ENCODE measurements around the gene SRC. TPM values are rescaled to one million over a fixed set of nuclear protein-coding genes. Genes with fewer than 3 reads are reported as not detected.

The SRC gene
- total and polyA plus RNA-seq, 8 donors: 21.3 to 78.4 (median 36.8) TPM

DNA sequence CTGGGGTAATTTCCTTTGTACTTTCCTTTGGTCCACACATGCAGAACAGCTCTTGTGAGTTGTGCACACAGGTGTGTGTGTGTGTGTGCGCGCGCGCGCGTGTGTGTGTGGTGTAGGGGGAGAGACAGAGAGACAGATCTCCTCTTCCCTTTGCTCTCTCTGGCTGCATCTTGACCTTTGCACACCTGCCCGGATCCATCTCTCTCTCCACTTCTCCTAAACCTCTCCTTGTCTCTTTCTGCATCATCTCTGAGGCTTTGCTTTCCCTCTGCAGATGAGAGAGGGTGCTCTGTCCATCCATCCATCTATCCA is 67.0 kb downstream of the SRC start:
- Histone ChIP-seq H3K27ac (no peak overlapping the region), H3K27me3 (no peaks in the 10 kb centered on the region), H3K36me3 (no peaks in the 10 kb centered on the region), H3K9me3 (no peaks in the 10 kb centered on the region), H3K4me3 (no peak overlapping the region), H3K4me1 (no peaks in the 10 kb centered on the region)
- FAIRE-seq: no peak
- no peak for ATAC-seq
- WGBS, 2 donors: 41 to 95% methylated on average over 7 of the region's 7 CpGs
- TF ChIP-seq, protein P1, sequence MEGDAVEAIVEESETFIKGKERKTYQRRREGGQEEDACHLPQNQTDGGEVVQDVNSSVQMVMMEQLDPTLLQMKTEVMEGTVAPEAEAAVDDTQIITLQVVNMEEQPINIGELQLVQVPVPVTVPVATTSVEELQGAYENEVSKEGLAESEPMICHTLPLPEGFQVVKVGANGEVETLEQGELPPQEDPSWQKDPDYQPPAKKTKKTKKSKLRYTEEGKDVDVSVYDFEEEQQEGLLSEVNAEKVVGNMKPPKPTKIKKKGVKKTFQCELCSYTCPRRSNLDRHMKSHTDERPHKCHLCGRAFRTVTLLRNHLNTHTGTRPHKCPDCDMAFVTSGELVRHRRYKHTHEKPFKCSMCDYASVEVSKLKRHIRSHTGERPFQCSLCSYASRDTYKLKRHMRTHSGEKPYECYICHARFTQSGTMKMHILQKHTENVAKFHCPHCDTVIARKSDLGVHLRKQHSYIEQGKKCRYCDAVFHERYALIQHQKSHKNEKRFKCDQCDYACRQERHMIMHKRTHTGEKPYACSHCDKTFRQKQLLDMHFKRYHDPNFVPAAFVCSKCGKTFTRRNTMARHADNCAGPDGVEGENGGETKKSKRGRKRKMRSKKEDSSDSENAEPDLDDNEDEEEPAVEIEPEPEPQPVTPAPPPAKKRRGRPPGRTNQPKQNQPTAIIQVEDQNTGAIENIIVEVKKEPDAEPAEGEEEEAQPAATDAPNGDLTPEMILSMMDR (IDR thresholded peaks at IDR 0.05): no peak
- DNase-seq: no peak
- intact Hi-C loops (cut with DNase I): no loop called here

DNA sequence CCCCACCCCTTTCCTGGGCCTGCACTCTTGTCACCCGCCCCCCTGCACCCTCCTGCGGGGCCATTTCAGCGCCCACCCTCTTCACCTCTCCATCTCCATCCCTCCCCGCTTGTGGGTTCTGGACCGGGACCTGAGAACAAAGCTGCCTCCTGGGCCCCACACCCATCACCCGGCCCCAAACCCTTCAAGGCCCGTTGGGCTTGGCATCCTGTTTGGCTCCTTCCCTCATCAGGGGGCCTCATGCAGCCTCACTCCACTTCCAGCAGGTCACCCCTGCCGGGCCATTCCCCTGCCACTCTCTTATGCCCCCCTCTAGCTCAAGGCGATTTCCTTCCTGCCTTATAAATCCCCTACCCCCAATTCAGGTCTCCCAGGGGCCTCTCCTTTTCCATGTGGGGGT is 67.4 kb downstream of the SRC start:
- no peaks in the 10 kb centered on the region for H3K27me3 ChIP-seq
- no peaks in the 10 kb centered on the region for H3K4me1 ChIP-seq
- no peak overlapping the region for H3K4me3 ChIP-seq
- no peaks in the 10 kb centered on the region for H3K36me3 ChIP-seq
- H3K27ac ChIP-seq: no peak overlapping the region
- FAIRE-seq (no peak), ATAC-seq (no peak), DNase-seq (no peak)
- no peaks in the 10 kb centered on the region for H3K9me3 ChIP-seq
- TF ChIP-seq, protein P1 (IDR thresholded peaks at IDR 0.05): no peak
- intact Hi-C loops (cut with DNase I): no loop called here
- 56 to 57% methylated on average over 9 of the region's 9 CpGs for WGBS, 2 donors

DNA sequence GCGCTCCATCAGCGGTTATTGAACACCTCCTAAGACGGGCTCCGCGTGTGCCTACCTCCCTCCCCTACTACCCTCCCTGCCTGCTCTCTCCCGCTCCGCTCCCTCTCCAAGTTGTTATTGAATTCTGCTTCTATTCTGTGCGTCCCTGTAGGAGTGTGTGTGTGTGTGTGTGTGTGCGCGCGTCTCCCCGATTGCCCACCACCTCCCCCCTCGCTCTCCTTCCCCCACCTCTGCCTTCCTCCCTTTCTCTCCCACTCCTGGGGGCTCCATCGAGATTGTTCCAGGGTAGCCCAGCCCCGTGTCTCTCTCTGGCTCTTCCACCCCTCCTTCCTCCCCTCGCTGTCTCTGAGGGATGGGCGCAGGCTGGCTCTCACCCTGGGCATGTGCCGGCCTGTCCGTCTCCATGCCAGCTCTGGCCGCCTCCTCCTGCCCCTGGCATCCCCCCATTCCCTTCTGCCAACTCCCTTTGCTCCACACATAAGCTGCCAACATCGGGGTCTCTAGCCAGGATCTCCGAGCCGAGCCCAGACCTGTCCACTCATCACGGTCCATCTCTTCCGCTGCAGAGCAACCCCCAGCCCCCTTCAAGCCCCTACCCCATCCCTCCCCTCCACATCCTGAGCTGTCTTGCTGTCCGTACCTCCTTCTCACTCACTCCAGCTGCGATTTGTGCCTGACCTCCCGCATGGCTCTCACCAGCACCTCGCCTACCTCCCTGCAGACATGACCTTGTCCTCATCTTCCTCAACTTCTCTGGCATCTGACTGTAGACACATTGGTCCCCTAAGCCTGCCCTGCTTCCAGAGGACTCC is 68.5 kb downstream of the SRC start:
- DNase-seq (no peak), ATAC-seq (no peak), FAIRE-seq (no peak)
- H3K27me3 ChIP-seq: no peaks in the 10 kb centered on the region
- no peaks in the 10 kb centered on the region for H3K9me3 ChIP-seq
- TF ChIP-seq, protein P1 (IDR thresholded peaks at IDR 0.05): no peak
- no peak overlapping the region for H3K4me3 ChIP-seq
- H3K4me1 ChIP-seq: no peaks in the 10 kb centered on the region
- no peaks in the 10 kb centered on the region for H3K36me3 ChIP-seq
- WGBS, 2 donors: 25 to 28% methylated on average over 25 to 29 of the region's 29 CpGs
- H3K27ac ChIP-seq: no peak overlapping the region
- intact Hi-C loops (cut with DNase I): no loop called here

DNA sequence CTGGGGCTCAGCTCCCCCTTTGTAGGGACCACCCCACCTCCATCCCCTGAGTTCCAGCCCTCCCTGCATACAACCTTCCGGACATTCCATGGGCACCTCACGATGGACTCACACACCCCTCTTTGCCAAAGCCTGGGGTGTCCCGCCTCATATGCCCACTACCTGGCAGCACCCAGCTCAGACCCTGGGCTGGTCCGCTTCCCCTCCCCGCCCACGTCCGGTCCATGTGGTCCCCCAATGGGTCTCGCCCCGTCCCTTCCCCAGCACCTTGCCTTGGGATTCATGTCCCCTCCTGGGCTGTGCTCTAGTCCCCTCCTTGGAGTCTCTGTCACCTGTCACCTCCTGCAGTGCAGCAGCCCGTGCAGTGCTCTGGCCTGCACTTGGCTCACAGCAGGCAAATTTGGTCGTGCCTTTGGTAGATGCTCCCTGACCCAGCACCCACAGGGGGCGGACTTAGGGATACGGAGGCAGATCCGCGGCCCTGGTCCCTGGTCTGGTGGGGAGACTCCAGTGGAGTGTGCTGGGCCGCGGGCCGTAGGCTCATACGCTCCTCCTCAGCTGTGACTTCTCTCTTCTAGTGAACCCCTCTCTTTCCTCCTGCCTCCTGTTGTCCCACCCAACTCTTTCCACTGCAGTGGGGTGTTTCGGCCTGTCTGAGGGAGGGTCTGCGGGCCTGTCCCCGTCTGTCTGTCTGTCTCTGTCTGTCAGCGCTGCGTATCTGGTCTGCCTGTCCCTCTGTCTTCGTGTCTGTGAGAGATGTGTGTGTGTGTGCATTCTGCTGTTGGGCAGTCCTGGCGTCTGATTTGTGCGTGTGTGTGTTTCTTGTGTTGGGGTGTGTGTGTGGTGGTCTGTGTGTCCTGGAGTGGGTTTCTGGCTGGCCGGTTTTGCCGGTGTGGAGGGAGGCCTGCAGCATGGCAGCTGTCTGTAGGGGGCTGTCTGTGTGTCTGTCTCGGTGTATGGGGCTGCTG is 69.5 kb downstream of the SRC start:
- TF ChIP-seq, protein P1 (IDR thresholded peaks at IDR 0.05): no peak
- Histone ChIP-seq H3K27ac (no peak overlapping the region), H3K36me3 (no peaks in the 10 kb centered on the region), H3K4me1 (no peaks in the 10 kb centered on the region), H3K4me3 (no peak overlapping the region), H3K9me3 (no peaks in the 10 kb centered on the region), H3K27me3 (no peaks in the 10 kb centered on the region)
- ATAC-seq (no peak), FAIRE-seq (no peak), DNase-seq (no peak)
- WGBS, 2 donors: 60 to 69% methylated on average over 30 of the region's 30 CpGs
- intact Hi-C loops (cut with DNase I): no loop called here

Data from pancreas (tissue), 10 donors.